NT2/D1 (cell line): ENCODE results near the gene CDR2L.

Experiments used
- DNase-seq: peaks from one replicate; pipeline ENCODE4 v3.0.0-alpha.2; 2011; ENCODE audit warnings: low read depth, low spot score
- H3K27me3 ChIP-seq: 2 replicates; pipeline ENCODE4 v1.6.0; 2011; ENCODE audit warnings: mild to moderate bottlenecking; ENCODE audit not compliant: insufficient read length, insufficient read depth
- H3K36me3 ChIP-seq: 2 replicates; pipeline ENCODE4 v1.6.1; 2011; ENCODE audit warnings: mild to moderate bottlenecking, low read length, mixed read lengths; ENCODE audit not compliant: insufficient read depth, insufficient read length
- H3K4me1 ChIP-seq: 2 replicates; pipeline ENCODE4 v1.5.1; 2011; ENCODE audit not compliant: insufficient read depth, insufficient read length
- H3K4me3 ChIP-seq: 2 replicates; pipeline ENCODE4 v1.5.1; 2011; ENCODE audit warnings: low read depth; ENCODE audit not compliant: insufficient read length
- H3K9ac ChIP-seq: 2 replicates; pipeline ENCODE4 v1.6.0; 2011; ENCODE audit warnings: low read depth; ENCODE audit not compliant: insufficient read length
- H3K9me3 ChIP-seq: 2 replicates; pipeline ENCODE4 v1.5.1; 2011; ENCODE audit warnings: mild to moderate bottlenecking, low read length; ENCODE audit not compliant: insufficient read depth
- SUZ12 ChIP-seq: IDR thresholded peaks from 2 replicates; pipeline ENCODE4 v1.6.1; 2011; ENCODE audit not compliant: insufficient read length, insufficient read depth; ENCODE audit errors: extremely low read depth
- YY1 ChIP-seq: IDR thresholded peaks from 2 replicates; pipeline ENCODE4 v1.6.1; 2011; ENCODE audit not compliant: insufficient read length, insufficient read depth
- ZNF274 ChIP-seq: IDR thresholded peaks from 2 replicates; pipeline ENCODE4 v1.6.1; 2011; ENCODE audit warnings: mild to moderate bottlenecking, low read depth, low read length

The CDR2L gene

DNA sequence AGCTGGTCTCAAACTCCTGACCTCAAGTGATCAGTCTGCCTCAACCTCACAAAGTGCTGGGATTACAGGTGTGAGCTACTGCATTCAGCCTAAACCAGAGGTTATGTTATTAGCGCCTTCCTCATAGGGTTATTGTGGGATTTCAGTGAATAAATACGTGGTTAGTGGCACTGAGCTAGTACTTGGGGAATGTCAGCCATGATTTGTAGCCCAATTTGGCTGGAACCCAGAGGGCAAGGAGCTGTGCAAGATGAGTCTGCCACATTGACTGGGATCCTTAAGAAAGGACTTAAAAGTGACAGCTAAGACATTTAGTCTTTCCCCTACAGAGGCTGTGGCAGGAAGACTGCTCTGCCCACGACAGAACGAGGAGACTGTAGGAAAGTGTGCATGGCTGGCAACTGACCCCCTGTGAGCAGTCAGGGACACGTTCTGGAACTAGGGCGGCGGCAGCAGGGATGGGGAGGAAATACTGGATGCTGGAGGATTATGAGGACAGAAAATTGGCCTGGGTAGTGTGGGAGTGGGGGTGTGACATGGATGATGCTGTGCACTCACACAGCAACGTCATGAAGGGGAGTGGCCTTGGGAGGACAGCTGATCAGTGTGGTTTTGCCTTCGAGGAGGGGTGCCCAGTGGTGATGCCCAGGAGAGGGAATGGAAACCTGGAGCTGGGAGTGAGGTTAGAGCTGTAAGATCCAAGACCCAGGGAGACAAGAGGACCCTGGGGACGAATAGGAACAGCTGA, 44.7 kb downstream of the CDR2L start:
- H3K36me3 ChIP-seq, result peaks cover 6% of the 10 kb centered on the region
- no peaks in the 10 kb centered on the region for H3K27me3 ChIP-seq
- no peak overlapping the region for H3K4me3 ChIP-seq
- DNase-seq, result no peak
- TF ChIP-seq YY1 (no peak), ZNF274 (no peak), SUZ12 (no peak)
- H3K9me3 ChIP-seq, result peaks cover 25% of the 10 kb centered on the region
- H3K9ac ChIP-seq, result peak overlapping the region; percentile 2
- peaks cover 9% of the 10 kb centered on the region for H3K4me1 ChIP-seq

DNA sequence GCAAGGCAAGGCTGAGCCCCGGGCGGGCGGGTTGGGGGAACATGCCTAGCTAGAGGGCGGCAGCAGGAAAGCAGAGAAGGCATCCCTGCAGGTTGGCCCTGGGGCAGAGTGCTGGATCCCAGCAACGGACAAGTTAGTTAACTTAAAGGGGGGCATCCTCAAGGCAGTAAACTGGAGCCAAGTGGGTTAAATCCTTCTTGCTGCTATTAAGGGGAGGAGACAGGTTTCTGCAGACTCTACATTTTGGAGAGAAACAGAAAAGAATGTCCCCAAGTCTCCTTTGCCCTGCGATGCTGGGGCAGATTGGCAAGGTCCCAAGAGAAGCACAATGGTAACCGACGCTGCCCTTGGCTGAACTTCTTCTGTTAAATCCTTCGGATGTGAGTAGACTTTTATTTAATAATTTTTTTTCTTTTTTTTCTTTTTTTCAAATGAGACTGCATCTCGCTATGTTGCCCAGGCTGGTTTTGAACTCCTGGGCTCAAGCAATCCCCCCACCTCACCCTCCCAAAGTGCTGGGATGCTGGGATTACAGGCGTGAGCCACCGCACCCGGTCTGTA, 45.4 kb downstream of the CDR2L start:
- peak overlapping the region; percentile 46 for H3K9ac ChIP-seq
- peaks cover 9% of the 10 kb centered on the region for H3K36me3 ChIP-seq
- H3K4me1 ChIP-seq, result peaks cover 9% of the 10 kb centered on the region
- H3K4me3 ChIP-seq, result peak overlapping the region; percentile 85
- TF ChIP-seq ZNF274 (no peak), SUZ12 (no peak), YY1 (no peak)
- peaks cover 25% of the 10 kb centered on the region for H3K9me3 ChIP-seq
- H3K27me3 ChIP-seq, result no peaks in the 10 kb centered on the region
- DNase-seq, result no peak

DNA sequence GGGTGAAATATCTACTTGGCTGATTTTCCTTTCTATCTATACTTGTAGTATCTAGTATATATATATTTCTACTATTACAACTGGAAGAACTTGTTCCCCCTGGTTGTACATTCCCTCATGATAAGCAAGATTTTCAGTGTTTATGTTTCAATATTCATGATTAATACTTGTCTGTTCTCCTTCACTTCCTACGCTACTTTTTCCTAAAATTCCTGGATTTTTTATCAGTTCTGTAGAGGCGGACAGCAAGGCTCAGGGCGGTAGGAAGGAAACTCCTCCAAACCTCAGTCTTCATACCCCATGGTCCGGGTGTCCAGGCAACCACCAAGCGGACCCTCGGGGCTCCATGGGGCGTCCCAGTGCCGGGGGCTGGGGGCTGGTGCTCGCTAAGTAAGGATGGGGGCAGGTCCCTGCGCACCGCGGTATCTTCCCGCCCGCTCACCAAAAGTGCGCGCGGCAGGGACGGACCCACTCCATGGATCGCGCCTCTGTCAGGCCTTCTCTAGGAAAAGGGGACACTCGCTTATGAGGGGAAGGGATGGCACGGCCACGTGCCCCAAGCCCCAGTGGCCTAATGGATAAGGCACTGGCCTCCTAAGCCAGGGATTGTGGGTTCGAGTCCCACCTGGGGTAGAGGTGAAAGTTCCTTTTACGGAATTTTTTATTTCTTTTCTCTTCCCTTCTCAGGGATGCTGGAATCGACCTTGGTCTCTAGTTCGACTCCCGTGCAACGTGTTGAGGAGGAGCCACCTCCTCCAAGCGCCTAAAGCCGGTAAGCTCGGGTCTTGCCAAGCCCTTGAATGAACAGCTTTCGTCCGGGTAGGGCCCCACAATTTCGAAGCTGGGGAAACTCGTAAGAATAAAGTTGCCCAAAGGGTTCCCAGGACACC, 46.2 kb downstream of the CDR2L start:
- Histone ChIP-seq H3K9me3 (peaks cover 25% of the 10 kb centered on the region), H3K27me3 (no peaks in the 10 kb centered on the region), H3K36me3 (peaks cover 17% of the 10 kb centered on the region), H3K4me3 (peak overlapping the region; percentile 85), H3K4me1 (peaks cover 9% of the 10 kb centered on the region), H3K9ac (peak overlapping the region; percentile 91)
- DNase-seq, result peak; percentile 77
- TF ChIP-seq ZNF274, result no peak
- TF ChIP-seq YY1, result no peak

DNA sequence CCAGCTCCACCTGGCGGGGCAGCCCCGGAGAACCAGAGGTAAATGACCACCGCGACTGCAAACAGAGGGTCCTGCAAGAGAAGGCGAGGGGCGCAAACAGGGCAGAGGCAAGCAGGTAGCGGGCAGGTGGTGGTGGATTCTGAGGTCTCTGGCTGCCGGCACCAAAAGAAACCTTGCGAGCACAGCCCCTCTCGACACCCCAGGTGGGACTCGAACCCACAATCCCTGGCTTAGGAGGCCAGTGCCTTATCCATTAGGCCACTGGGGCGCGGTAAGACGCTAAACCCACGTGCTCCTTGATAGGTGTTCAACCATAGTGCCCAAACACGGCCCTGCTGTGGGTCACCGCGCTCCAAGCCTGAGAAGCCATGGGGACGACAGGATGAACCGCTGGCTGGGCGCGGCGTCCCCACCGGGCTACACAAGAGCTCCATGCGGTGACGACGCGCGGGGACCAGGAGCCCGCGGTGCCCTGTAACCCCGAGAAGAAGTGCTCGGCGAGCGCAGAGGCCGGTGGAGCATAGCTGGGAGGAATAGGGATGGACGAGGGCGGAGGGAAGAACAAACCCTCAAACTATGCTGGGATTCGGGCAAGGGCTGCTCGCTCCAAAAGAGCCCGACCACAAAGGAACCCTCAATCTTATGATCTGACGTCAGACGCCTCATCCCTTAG, 46.9 kb downstream of the CDR2L start:
- DNase-seq, result peak; percentile 76
- Histone ChIP-seq H3K4me3 (peak overlapping the region; percentile 85), H3K9ac (peak overlapping the region; percentile 91), H3K27me3 (no peaks in the 10 kb centered on the region), H3K4me1 (peaks cover 9% of the 10 kb centered on the region), H3K9me3 (peaks cover 22% of the 10 kb centered on the region), H3K36me3 (peaks cover 25% of the 10 kb centered on the region)
- TF ChIP-seq SUZ12 (no peak), YY1 (no peak), ZNF274 (no peak)

DNA sequence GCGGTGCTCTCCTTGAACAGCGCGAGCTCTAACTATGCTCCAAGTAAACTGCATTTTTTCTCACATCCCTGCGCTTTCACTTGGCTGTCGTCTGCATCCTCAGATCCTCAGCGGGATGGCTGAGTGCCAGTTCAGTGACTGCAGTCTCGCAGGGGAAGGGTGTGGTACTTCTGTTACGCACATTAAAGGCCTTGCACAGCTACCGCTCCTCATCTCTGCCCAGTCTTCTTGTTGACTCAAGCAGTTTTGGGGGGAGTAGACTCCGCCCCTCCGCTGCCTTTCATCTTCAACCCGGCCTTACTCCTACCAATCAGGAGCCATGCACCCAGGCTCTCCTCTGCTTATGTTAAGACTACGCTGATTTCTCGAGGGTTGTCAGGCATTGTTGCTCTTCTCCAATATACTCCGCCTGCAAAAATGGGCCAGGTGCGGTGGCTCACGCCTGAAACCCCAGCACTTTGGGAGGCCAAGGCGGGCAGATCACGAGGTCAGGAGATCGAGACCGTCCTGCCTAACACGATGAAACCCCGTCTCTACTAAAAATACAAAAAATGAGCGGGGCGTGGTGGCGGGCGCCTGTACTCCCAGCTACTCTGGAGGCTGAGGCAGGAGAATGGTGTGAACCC, 49.3 kb downstream of the CDR2L start:
- peaks cover 9% of the 10 kb centered on the region for H3K4me1 ChIP-seq
- no peaks in the 10 kb centered on the region for H3K9me3 ChIP-seq
- H3K36me3 ChIP-seq, result peaks cover 48% of the 10 kb centered on the region
- no peak for DNase-seq
- H3K27me3 ChIP-seq, result no peaks in the 10 kb centered on the region
- TF ChIP-seq ZNF274 (no peak), YY1 (no peak), SUZ12 (no peak)
- H3K9ac ChIP-seq, result no peak overlapping the region
- no peak overlapping the region for H3K4me3 ChIP-seq

DNA sequence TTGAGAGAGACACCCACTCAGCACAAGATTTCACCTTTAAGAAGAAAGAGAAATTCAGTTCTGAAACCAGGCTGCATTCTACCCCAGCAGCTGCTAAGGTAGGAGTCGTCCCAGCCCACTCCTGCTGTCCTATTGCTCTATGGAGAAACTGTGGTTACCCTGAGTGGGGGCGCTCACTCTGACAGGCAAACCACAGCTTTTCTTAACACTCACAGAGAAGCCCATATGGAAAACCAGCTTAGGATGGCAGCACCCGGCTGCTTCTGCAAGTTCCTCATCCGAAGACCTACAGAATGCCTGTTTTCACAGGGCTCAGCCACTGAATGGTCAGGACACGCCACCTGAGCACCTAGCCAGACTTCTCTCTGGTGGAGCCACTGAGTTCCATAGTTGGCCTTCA, 51.8 kb downstream of the CDR2L start:
- H3K27me3 ChIP-seq, result no peaks in the 10 kb centered on the region
- no peak overlapping the region for H3K9ac ChIP-seq
- TF ChIP-seq YY1, result no peak
- no peak for TF ChIP-seq SUZ12
- no peak for TF ChIP-seq ZNF274
- no peak overlapping the region for H3K4me3 ChIP-seq
- H3K9me3 ChIP-seq, result no peaks in the 10 kb centered on the region
- H3K4me1 ChIP-seq, result peaks cover 16% of the 10 kb centered on the region
- peaks cover 56% of the 10 kb centered on the region for H3K36me3 ChIP-seq
- DNase-seq, result no peak
